DND-41 (cell line): ENCODE data around the gene CDAN1.

ENCODE experiments used
- EZH2 ChIP-seq: IDR thresholded peaks from 3 replicates; pipeline ENCODE4 v1.6.1; 2012; ENCODE audit warnings: borderline replicate concordance, low read depth, mild to moderate bottlenecking, moderate library complexity, low read length, inconsistent platforms; ENCODE audit not compliant: severe bottlenecking
- TF ChIP-seq, protein P1 (sequence below): IDR thresholded peaks from 2 replicates; pipeline ENCODE4 v1.5.1; 2012; ENCODE audit warnings: borderline replicate concordance, low read length, moderate library complexity, mild to moderate bottlenecking; ENCODE audit not compliant: poor library complexity, severe bottlenecking; ENCODE audit errors: extremely low read depth

DNA sequence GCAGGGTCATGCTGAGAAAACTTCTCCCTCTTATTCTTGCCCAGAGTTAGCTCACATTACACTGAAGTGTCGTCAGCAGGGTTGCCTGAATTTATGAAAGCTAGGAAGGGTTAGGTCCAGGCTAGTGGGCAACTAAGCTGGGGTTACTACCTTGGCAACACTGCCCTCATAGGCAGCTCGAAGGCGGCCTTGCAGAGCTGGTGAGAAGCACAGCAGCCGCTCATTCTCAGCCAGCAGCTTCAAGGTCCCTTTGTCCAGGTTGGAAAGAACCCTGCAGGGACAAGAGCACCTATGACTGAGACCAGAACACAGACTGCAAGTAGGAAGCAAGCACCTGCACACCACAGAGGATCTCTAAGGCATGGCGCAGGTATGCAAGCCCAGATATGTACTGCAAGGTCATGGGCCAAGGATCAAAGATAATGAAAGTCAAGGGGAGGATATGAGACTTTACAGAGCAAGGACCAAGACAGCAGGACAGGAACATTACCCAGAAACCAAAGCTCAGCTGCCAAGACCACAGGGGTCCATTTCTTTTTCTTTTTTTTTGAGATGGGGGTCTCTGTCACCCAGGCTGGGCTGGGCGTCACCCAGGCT, 2.8 kb downstream of the CDAN1 start:
- TF ChIP-seq, protein P1, sequence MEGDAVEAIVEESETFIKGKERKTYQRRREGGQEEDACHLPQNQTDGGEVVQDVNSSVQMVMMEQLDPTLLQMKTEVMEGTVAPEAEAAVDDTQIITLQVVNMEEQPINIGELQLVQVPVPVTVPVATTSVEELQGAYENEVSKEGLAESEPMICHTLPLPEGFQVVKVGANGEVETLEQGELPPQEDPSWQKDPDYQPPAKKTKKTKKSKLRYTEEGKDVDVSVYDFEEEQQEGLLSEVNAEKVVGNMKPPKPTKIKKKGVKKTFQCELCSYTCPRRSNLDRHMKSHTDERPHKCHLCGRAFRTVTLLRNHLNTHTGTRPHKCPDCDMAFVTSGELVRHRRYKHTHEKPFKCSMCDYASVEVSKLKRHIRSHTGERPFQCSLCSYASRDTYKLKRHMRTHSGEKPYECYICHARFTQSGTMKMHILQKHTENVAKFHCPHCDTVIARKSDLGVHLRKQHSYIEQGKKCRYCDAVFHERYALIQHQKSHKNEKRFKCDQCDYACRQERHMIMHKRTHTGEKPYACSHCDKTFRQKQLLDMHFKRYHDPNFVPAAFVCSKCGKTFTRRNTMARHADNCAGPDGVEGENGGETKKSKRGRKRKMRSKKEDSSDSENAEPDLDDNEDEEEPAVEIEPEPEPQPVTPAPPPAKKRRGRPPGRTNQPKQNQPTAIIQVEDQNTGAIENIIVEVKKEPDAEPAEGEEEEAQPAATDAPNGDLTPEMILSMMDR, result no peak
- no peak for TF ChIP-seq EZH2
